GM19035 (cell line): ENCODE data around the gene UMODL1.
A peak's percentile ranks its signal among the peaks of the same experiment; 100 is the strongest.

ENCODE experiments used
- ATAC-seq: cut with Tn5 transposase; IDR thresholded peaks from one replicate; pipeline ENCODE4 v1.9.1; 2021; ENCODE audit not compliant: unreplicated experiment

Gene UMODL1

DNA sequence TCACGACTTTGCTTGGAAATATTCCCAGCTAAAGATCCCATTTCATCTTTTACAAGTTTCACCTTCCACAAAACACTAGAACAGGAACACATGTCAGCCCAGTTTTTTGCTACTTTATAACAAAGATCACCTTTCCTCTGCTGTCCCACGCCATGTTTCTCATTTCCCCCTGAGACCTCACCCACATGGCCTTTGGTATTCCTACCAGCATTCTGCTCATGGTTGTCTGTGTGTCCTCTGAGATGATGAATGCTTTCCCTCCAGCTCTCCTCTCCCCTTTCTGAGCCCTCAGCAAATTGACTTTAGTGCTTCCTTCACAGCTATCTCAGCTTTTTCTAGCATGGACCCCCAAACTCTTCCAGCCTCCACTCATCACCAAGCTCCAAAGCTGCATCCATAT, 115.5 kb downstream of the UMODL1 start:
- ATAC-seq, result no peak

DNA sequence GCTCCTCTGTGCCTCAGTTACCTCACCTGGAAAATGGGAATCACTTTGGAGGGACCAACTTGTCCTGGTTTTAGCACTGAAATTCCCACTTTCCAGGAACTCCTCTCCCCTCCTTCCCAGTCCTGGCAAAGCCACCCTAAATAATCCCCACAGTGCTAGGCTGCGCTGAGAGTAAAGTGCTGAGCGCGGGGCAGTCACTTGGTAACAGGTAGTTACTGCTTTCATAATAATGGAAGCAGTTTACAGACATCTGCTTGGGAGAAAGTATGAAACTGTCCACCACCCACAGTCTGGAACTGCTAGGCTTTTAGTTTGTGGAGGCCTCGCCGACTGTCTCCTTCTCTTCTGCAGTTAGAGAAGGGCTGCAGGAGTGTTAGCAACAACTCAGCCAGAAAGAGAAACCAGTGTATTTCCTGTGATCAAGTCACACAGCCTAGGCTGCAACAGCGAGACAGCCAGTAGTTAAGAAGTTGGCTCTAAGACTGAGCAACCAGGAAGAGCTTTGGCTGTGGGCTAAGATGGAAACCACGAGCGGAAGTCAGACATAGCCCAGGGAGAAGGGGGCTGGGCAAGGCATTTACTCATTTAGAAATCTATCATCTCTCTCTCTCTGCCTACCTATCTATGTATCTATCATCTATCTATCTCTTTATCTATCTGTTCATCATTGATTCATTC, 117.0 kb downstream of the UMODL1 start:
- peak; percentile 93 for ATAC-seq

DNA sequence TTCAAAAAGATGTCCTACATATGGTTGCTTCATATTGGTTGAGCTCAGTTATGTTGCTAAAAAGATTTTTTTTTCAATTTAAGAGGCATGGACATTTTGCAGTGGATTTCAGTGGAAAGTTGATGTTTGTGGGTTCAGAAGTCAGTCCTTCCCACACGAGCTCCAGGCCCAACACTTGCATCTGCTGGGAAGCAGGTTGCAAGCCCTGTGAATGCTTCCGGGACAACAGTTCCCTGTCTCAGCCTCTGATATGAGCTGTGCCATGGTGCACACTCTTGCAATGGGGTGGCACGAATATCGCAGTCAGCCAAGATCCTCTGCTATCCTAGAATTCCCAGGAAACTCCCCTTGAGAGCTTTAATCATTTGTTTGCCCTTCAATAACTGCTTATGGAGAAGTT, 117.5 kb downstream of the UMODL1 start:
- ATAC-seq, result no peak

DNA sequence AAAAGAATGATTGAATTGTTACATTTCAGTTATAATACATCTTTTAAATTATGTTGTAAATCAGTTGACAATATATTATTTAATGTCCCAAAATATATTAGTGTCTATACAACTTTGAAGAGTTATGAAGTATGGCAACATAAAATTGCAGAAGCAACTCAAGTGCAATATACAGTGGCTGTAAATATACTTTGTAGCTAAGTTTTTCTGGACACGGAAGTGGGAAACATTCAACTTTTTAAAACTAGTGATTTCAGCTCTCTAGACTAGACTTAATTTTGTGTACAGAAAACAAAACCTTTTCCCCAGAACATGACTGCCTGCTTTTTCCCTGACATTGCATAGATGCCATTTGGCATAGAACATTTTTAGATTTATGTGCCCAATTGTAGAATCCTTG, 118.3 kb downstream of the UMODL1 start:
- ATAC-seq, result no peak

DNA sequence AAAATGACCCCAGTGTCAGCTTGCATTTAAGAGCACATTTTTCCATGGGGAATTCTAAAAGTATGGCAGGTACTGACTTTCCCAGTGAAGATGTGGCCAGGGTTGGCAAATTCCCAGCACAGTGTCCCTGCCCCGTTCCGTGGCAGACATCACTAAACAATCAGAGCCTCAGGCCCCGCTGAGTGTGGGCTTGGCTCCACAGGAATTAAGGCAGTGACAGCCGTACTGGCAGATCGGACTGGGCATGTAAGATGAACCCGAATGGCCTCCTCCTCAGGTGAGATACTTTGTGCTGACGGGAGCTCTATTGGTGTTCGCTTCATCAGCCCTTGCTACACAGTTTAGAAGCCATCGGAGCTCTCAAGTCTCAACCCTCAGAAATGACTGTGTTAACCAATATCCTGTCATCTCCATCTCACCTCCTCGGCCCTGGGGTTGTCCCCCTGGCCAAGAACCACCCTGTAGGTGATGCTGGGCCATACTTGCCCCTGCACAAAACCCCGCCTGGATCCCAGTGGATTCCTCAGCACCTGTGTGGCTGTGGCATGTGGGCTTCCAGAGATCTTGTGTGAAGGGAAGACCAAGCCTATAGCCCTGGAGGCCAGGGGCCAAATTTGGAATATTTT, 118.9 kb downstream of the UMODL1 start:
- no peak for ATAC-seq

DNA sequence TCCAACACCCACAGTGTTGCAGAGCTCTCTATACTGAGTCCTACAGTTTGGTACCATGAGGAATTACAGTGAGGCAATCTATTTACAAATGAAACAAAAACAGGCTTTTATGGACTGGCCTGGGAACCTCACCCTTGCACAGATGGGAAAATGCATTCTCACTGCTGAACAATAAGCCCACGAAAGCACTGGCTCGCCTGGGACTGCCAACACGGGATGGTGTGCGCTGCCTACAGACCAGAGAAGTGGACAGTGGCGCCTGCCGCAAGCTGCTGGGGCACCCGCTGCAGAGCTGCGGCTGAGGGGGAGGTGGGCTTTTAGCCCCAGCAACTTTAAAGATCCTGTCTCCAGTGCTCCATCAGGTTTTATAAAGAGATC, 119.4 kb downstream of the UMODL1 start:
- ATAC-seq, result no peak

DNA sequence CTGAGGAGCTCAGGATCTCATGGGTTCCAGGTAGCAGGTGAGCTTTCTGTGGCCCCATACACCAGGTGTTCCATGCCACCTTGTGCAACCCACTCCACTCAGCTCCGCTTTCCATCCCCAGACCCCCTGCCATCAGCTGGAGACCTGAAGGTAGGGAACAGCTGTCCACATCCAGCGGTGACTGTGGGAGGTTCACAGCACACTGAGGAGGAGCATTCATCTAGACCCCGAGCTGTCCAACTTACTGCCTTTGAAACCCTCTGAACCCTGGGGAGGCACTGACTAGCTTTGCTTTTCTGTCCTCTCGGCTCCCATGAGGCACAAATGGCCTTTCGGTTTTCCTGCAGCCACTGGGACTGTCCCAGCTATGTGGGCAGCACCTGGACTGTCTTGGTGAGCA, 119.9 kb downstream of the UMODL1 start:
- no peak for ATAC-seq

DNA sequence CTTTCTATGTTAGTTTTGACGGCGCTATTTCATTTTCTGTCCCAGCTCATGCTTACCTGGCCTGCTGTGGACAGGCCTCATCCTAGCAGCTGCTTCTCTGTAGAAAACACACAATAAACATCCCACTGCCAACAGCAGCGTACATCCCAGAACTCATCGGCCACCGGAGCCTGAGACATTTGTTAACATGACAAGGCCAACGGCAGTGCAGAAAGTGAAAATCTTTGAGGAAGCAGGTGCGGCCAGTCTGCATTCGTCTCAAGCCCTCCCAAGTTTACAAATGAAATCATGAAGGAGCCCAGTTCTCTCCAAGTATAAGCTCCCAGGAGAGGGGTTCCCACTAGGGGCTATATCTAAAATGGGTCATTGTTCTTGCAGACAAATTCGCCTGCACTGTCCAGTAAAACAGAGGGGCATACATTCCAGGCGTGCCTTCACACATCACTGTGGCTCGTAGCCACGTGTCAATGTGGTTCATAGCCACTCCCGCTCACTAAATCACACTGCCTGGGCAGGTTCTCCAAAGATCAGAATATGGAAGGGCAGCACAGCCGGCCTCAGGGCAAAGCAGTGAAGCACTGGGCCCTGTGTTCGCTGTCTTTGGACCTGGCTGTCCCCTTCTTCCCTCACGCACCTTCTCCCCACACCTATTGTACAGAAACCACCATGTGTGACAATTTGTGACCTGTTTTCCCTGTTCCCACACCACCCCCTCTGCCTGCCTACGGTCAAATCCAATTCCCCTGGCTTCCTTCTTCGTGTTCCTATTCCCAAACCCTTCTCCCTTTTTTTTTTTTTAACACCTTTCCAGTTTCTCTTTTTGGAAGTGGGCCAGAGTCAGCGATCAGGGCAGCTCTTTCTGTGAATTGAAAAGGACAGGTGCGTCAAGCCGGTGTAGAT, 120.8 kb downstream of the UMODL1 start:
- no peak for ATAC-seq
